Measurements from ENCODE around the gene UVRAG. TPM values are rescaled to one million over a fixed set of nuclear protein-coding genes. Genes with fewer than 3 reads are reported as not detected.

The UVRAG gene
- total RNA-seq, 2 experiments from 2014 or later = 16.5 to 19.5 TPM

GRCh38 chr11:75813124-75813523 is 1.9 kb upstream of the UVRAG start:
- Mint-ChIP-seq H3K9me3 (no peaks in the 10 kb centered on the region), H3K27ac (peak overlapping the region; percentile 92), H3K36me3 (ENCODE audit: low read depth) (peaks cover 7% of the 10 kb centered on the region), H3K27me3 (no peaks in the 10 kb centered on the region), H3K4me3 (peak overlapping the region; percentile 95), H3K4me1 (ENCODE audit: low read depth) (peaks cover 21% of the 10 kb centered on the region)
- ChIA-PET POLR2A (interaction anchor here (1.5 kb wide), 2 partner anchors 10 to 49 kb away, joined by 5 to 8 read pairs; no protein-coding TSS in a partner anchor), CTCF (interaction anchor here (1.6 to 3.2 kb wide), 2 partner anchors 10 to 395 kb away, joined by 3 to 19 read pairs; no protein-coding TSS in a partner anchor)
- Histone ChIP-seq H3K9me3 (ENCODE audit: control insufficient read depth in 1 of 2, insufficient read depth in 1 of 2, low read length in 2 of 2) (no peaks in the 10 kb centered on the region), H3K4me1 (ENCODE audit: insufficient read depth, low read length) (peaks cover 30% of the 10 kb centered on the region), H3K27me3 (ENCODE audit: control insufficient read depth in 1 of 2, insufficient read depth in 2 of 2, low read length in 2 of 2) (no peaks in the 10 kb centered on the region), H3K36me3 (ENCODE audit: insufficient read depth, low read length) (no peaks in the 10 kb centered on the region), H3K4me3 (ENCODE audit: low read length) (no peak overlapping the region), H3K27ac (ENCODE audit: low read depth in 1 of 2, low read length in 2 of 2) (no peak overlapping the region)
- DNase-seq (peak in 1 of 14 experiments; percentile 35), ATAC-seq (ENCODE audit: poor library complexity) (no peak)
- intact Hi-C loops (cut with DNase I, micrococcal nuclease) = loop anchor here in 1 of 2 experiments (5.0 to 10.0 kb wide), 5 partner anchors 569 to 1638 kb away; partner anchors contain the start of genes C2CD3, EMSY, GVQW3 and POLD3
- TF ChIP-seq CTCF (IDR thresholded peaks at IDR 0.05) = no peak

GRCh38 chr11:75813622-75814039 is 1.4 kb upstream of the UVRAG start:
- Mint-ChIP-seq H3K4me1 (ENCODE audit: low read depth) (peaks cover 24% of the 10 kb centered on the region), H3K27ac (peak overlapping the region; percentile 92), H3K27me3 (no peaks in the 10 kb centered on the region), H3K9me3 (no peaks in the 10 kb centered on the region), H3K36me3 (ENCODE audit: low read depth) (peaks cover 7% of the 10 kb centered on the region), H3K4me3 (peak overlapping the region; percentile 95)
- H3K27me3 ChIP-seq (ENCODE audit: control insufficient read depth in 1 of 2, insufficient read depth in 2 of 2, low read length in 2 of 2) = no peaks in the 10 kb centered on the region
- H3K4me1 ChIP-seq (ENCODE audit: insufficient read depth, low read length) = peaks cover 30% of the 10 kb centered on the region
- ChIA-PET POLR2A (interaction anchor here (1.2 to 2.0 kb wide), 4 partner anchors 9 to 18 kb away, joined by 3 to 8 read pairs (median 5); no protein-coding TSS in a partner anchor), CTCF (interaction anchor here (3.2 kb wide), 1 partner anchor 11 kb away, joined by 19 read pairs; no protein-coding TSS in a partner anchor)
- no peak for TF ChIP-seq CTCF (IDR thresholded peaks at IDR 0.05)
- H3K4me3 ChIP-seq (ENCODE audit: low read length) = no peak overlapping the region
- no peaks in the 10 kb centered on the region for H3K36me3 ChIP-seq (ENCODE audit: insufficient read depth, low read length)
- ATAC-seq (ENCODE audit: poor library complexity) (no peak), DNase-seq (no peak)
- no peaks in the 10 kb centered on the region for H3K9me3 ChIP-seq (ENCODE audit: control insufficient read depth in 1 of 2, insufficient read depth in 1 of 2, low read length in 2 of 2)
- intact Hi-C loops (cut with DNase I, micrococcal nuclease) = loop anchor here in 1 of 2 experiments (5.0 to 10.0 kb wide), 5 partner anchors 569 to 1639 kb away; partner anchors contain the start of genes C2CD3, EMSY, GVQW3 and POLD3
- peak overlapping the region in 1 of 2 donors; percentile 83 for H3K27ac ChIP-seq (ENCODE audit: low read depth in 1 of 2, low read length in 2 of 2)

GRCh38 chr11:75814363-75814676 is 690 bp upstream of the UVRAG start:
- intact Hi-C loops (cut with DNase I, micrococcal nuclease) = loop anchor here in 1 of 2 experiments (5.0 to 10.0 kb wide), 5 partner anchors 568 to 1640 kb away; partner anchors contain the start of genes C2CD3, EMSY, GVQW3 and POLD3
- H3K27ac Mint-ChIP-seq = peak overlapping the region; percentile 92
- POLR2A ChIA-PET = interaction anchor here (0.7 to 2.0 kb wide), 6 partner anchors 10 to 252 kb away, joined by 3 to 8 read pairs (median 4); partner anchors contain the start of gene SERPINH1

More at GRCh38 chr11:75814363-75814676, 690 bp upstream of the UVRAG start:
- no peaks in the 10 kb centered on the region for H3K9me3 ChIP-seq (ENCODE audit: control insufficient read depth in 1 of 2, insufficient read depth in 1 of 2, low read length in 2 of 2)
- peaks cover 7% of the 10 kb centered on the region for H3K36me3 Mint-ChIP-seq (ENCODE audit: low read depth)
- H3K36me3 ChIP-seq (ENCODE audit: insufficient read depth, low read length) = no peaks in the 10 kb centered on the region
- peak overlapping the region; percentile 78 to 83 for H3K27ac ChIP-seq (ENCODE audit: low read depth in 1 of 2, low read length in 2 of 2)
- H3K27me3 ChIP-seq (ENCODE audit: control insufficient read depth in 1 of 2, insufficient read depth in 2 of 2, low read length in 2 of 2) = no peaks in the 10 kb centered on the region
- DNase-seq (no peak), ATAC-seq (ENCODE audit: poor library complexity) (peak; percentile 41)
- peaks cover 29% of the 10 kb centered on the region for H3K4me1 Mint-ChIP-seq (ENCODE audit: low read depth)
- CTCF ChIA-PET = interaction anchor here (3.2 kb wide), 1 partner anchor 11 kb away, joined by 19 read pairs; no protein-coding TSS in a partner anchor
- peak overlapping the region; percentile 88 for H3K4me3 ChIP-seq (ENCODE audit: low read length)
- H3K9me3 Mint-ChIP-seq = no peaks in the 10 kb centered on the region
- no peaks in the 10 kb centered on the region for H3K27me3 Mint-ChIP-seq
- H3K4me1 ChIP-seq (ENCODE audit: insufficient read depth, low read length) = peaks cover 30% of the 10 kb centered on the region
- TF ChIP-seq CTCF (IDR thresholded peaks at IDR 0.05) = no peak
- H3K4me3 Mint-ChIP-seq = peak overlapping the region; percentile 95

All from CD4-positive, alpha-beta T cell (primary cell).